Occipital lobe (tissue), 2 donors: ENCODE data around the gene NCL. TPM values are rescaled to one million over a fixed set of nuclear protein-coding genes. Genes with fewer than 3 reads are reported as not detected.
"Not testable (repeated sequence)": the region's sequence is repeated elsewhere in the genome, so short reads cannot be mapped to it uniquely, and the experiment has no call there.

Experiments
- DNase-seq: peaks from one replicate; lab custom pipeline; 2025; lab: John Stamatoyannopoulos, UW
- total RNA-seq: library from RNA; depleted of rRNA; stranded (reverse); fragments of >200 nt; gene quantifications from one replicate; pipeline ENCODE4 v1.2.3, GENCODE V29; 2014

NCL gene
- total RNA-seq, 1 donor from 2014 or later, result 113 TPM

- DNase-seq, result no peak
Observed at GRCh38 chr2:231431606-231432005, 32.7 kb downstream of the NCL start.

GRCh38 chr2:231430437-231430836 lies 33.8 kb downstream of the NCL start:
- not testable (repeated sequence) for DNase-seq

GRCh38 chr2:231429901-231430300 lies 34.4 kb downstream of the NCL start:
- DNase-seq, result no peak

- DNase-seq, result no peak
Observed at GRCh38 chr2:231429152-231429551, 35.1 kb downstream of the NCL start.

- DNase-seq, result no peak
Observed at GRCh38 chr2:231427116-231427515, 37.2 kb downstream of the NCL start.

GRCh38 chr2:231425811-231426703 lies 38.2 kb downstream of the NCL start:
- DNase-seq, result no peak

- no peak for DNase-seq
Observed at GRCh38 chr2:231425291-231425810, 38.9 kb downstream of the NCL start.

GRCh38 chr2:231423176-231423575 lies 41.1 kb downstream of the NCL start:
- DNase-seq, result no peak

- DNase-seq, result no peak
Observed at GRCh38 chr2:231422056-231422455, 42.2 kb downstream of the NCL start.

GRCh38 chr2:231421051-231421580 lies 43.2 kb downstream of the NCL start:
- no peak for DNase-seq

GRCh38 chr2:231418820-231419640 lies 45.3 kb downstream of the NCL start:
- DNase-seq, result no peak

- DNase-seq, result no peak
Observed at GRCh38 chr2:231415029-231415428, 49.3 kb downstream of the NCL start.

GRCh38 chr2:231413921-231414476 lies 50.3 kb downstream of the NCL start:
- DNase-seq, result no peak

GRCh38 chr2:231413456-231413855 lies 50.8 kb downstream of the NCL start:
- DNase-seq, result no peak

- no peak for DNase-seq
Observed at GRCh38 chr2:231412618-231412963, 51.7 kb downstream of the NCL start.

- peak; percentile 81 for DNase-seq
Observed at GRCh38 chr2:231411831-231412617, 52.3 kb downstream of the NCL start.

GRCh38 chr2:231411237-231411636 lies 53.0 kb downstream of the NCL start:
- no peak for DNase-seq

- DNase-seq, result no peak
Observed at GRCh38 chr2:231410293-231411004, 53.8 kb downstream of the NCL start.

- DNase-seq, result no peak
Observed at GRCh38 chr2:231409776-231410175, 54.5 kb downstream of the NCL start.

GRCh38 chr2:231408304-231408703 lies 56.0 kb downstream of the NCL start:
- DNase-seq, result not testable (repeated sequence)
